ENCODE data around the gene SERTAD4. TPM values are rescaled to one million over a fixed set of nuclear protein-coding genes. Genes with fewer than 3 reads are reported as not detected.

The SERTAD4 gene
- total RNA-seq, 1 donor from 2014 or later: 2.1 TPM

- DNase-seq (ENCODE audit: low spot score): no peak
Observed at GRCh38 chr1:210233216-210233494, 559 bp downstream of the SERTAD4 start.

DNA sequence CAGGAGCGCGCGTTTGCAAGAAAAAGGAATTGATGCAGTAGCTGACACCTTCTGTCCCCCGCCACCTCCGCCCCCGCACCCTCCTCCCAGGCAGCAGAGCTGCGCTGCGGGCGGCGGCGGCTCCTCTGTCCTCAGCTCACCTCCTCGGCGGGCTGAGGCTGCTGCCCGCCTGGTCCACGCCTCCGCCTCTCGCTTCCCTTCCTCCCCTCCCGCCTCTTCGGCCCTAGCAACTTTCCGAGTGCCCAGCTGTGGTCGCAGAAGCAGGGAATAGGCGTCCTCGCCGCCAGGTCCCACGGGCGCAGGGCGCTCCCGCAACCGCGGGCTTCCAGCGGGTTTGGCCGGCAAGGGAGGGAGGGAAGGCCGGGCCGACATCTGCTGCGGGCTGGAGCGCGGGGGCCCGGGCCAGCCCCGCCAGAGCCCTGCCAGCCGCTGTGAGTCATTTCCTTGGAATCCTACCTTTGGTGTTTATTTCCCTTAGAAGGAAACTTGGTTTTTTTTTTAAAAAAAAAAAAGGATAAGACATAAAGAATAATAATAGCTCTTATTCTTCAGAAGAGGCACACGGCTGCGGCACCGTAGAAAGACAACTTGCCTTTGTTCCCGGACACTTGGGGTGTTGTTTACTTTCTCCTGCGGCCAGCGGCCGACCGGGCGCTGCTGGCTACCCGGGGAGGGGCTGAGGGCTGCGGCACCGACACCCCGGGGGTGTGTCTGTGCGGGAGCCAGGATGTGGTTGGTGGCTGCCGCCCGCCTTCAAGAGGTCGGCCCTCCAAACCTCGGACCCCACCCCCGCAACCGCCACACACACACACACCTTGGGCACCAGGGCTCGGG is 1.1 kb downstream of the SERTAD4 start:
- peak; percentile 48 for DNase-seq (ENCODE audit: low spot score)

DNA sequence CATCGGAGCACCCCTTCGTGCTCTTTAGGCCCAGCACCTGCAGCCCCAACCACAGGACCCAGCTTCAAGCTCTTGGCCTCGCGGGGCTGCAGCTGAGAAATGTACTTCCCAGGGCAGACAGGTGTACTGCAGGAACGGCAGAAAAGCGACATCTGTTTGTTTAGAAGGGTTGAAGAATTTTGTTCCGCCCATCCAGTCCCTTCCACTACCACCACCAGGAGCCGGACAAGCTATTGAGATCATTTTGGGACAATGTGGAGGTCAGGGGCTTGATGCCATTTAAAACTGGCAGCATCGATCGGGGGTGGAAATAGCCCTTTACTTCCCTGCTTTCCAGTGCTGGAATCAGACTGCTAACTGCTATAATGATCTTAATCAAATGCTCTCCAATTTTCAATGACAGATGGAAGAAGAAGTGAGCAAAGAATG is 1.7 kb downstream of the SERTAD4 start:
- DNase-seq (ENCODE audit: low spot score): no peak

GRCh38 chr1:210235363-210236053 is 2.9 kb downstream of the SERTAD4 start:
- no peak for DNase-seq (ENCODE audit: low spot score)

- no peak for DNase-seq (ENCODE audit: low spot score)
Observed at GRCh38 chr1:210236386-210236839, 3.8 kb downstream of the SERTAD4 start.

DNA sequence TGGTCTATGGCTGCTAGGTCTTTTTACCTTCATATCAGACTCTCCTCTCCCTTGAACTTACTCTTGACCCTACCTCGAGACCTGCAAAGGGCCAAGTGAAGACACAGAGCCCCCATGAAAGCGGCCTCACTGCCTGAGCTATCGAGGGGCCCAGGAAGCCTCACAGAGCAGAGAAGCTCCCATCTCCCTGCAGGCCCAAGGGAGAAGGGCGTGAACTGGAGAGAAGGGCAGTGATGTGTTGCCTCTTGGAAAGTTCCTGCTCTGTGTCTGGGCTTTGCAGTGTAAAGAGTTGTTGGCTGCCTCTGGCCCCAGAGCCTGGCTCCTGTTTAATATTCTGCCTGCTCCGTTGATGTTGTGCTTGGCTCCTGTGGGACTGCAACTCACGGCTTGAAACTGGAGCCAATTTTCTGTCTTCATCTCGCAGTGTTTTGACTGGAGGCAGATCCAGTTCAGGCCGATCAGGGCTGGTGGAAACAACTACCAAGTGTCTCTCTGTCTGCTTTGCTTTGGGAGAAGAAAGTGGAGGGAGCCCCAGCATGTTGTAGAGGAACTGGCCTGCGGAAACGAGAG is 4.3 kb downstream of the SERTAD4 start:
- peak; percentile 76 for DNase-seq (ENCODE audit: low spot score)

GRCh38 chr1:210237479-210237878 is 4.9 kb downstream of the SERTAD4 start:
- no peak for DNase-seq (ENCODE audit: low spot score)

- no peak for DNase-seq (ENCODE audit: low spot score)
Observed at GRCh38 chr1:210237981-210238380, 5.4 kb downstream of the SERTAD4 start.

DNA sequence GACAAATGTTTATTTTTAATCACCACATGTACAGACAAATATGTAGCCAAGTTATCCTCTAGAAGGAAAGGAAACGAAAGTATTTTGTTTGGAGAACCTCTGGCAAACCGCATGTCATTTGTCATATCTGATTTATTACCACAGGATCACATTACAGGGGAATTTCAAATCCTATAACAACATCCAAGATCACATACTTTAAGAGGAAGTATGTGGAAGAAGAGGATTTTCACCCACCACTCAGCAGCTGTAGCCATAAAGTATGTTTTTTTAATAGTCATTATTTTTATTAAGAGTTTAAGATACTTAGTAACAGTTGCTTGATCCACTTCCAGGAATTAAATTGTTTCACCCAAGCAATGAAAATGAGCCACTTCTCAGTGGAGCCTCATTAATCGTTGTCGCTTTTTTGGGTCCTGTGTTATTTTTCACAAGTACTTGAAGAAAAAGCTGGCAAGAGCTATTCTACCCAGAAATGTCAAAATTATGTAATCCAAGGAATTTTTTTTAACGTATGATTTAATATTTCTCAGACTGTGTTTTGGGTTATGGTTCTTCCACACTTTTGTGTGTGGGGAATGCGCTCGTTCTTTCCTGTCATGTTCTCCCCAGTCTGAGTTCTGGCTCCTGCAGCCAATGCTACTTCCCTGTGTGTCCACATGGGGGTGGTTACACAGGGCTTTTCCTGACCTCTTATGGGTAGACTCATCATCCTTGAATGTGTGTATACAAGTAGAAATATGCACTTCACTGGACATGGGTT is 6.9 kb downstream of the SERTAD4 start:
- no peak for DNase-seq (ENCODE audit: low spot score)

- DNase-seq (ENCODE audit: low spot score): no peak
Observed at GRCh38 chr1:210241121-210241520, 8.5 kb downstream of the SERTAD4 start.

DNA sequence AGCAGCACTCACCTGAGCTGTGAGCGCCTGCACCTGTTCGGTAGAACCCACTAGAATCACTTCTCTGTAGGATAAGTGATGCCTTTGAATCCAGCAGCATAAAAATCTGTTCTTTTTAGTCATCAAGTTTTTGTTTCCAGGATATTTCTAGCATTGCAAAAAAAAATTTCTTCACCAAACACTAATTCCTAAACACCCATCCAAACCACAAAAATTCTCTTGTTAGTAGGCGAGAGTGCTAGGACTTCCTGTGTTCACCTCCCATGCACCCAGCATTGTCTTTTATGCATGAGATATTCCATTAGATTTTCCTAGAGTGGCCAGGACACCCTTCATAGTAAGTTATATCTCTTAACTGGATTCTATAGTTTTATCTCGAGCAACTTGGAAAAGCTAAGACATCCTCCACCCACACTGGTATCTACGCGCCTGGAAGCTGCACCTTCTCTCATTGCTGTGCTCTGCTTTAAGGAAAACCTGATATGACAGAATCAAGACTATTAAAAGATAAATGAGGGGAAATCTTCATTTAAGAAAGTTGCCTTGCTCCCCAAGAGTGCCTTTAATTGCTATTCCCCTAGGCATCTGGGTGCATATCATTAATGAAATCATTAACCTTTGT is 12.3 kb downstream of the SERTAD4 start:
- DNase-seq (ENCODE audit: low spot score): no peak

DNA sequence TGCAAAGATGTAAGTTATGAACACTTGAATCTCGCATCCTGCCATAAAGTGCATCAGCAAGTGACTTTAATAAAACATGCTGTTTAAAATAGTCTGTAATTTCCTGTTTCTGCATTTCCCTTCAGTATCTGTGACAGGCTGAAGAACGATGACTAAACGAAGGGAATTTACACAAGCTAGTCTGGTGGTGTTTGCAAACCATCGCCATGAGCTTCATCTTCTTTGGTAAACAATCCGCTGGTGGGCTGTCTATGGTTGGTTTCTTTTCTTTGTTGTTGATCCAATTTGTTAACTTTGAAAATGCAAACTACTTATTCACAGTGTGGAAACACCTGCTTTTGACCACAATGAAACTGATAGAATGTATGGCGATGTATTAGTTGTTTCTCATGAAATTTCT is 13.9 kb downstream of the SERTAD4 start:
- no peak for DNase-seq (ENCODE audit: low spot score)

- no peak for DNase-seq (ENCODE audit: low spot score)
Observed at GRCh38 chr1:210248341-210248740, 15.7 kb downstream of the SERTAD4 start.

DNA sequence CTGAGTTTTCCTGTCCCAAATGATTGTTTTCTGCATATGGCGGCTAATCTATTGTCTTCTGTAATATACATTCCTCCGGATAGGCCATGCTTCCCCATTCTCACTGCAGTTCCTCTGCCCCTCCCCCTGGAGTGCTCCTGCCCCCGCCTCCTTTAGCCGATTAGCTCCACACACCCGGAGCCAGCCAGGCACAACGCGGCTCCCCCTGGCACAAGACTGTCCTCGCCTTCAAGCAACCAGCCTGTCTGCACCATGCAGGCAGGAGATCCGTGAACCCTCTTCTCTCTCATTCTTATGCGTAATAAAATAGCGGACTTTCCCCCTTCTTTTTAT is 18.0 kb downstream of the SERTAD4 start:
- DNase-seq (ENCODE audit: low spot score): no peak

GRCh38 chr1:210250998-210251679 is 18.5 kb downstream of the SERTAD4 start:
- DNase-seq (ENCODE audit: low spot score): no peak

DNA sequence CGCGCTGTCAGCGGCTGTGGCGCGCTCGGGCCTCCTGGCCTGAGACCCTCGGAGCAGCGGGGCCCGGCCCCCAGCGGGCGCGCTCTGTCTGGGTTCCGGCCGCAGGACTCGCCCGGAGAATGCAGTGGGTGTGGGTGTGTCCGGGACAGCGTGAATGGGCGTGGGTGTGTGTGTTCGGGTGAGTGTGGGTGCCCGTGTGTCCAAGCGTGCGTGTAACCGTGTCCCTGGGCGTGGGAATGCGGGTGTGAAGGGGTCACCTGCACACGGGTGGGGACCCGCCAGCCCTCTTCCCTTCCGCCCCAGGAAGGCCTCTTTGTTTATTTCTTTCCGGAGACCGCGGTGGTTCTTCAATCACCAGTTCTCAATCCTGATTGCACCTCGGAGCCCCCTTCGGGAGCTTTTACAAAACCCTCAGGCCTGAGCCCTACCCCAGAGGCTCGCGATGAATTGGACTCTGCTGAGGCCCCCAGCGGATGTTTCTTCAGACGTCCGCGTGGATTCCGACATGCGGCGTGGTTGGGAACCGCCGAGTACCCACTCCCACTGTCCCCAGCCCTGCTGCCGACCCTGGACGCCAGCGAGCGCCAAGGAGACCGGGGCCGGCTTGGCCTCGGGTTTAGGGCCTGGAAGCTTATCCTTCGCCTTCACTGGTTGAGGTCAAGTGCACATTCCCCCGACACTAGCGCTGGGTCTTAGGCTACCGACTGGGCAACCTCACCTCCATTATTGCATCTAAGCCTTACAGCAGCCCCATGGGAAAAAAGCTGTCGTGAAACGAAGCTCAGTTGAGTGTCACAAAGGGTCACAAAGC is 19.3 kb downstream of the SERTAD4 start:
- DNase-seq (ENCODE audit: low spot score): no peak

GRCh38 chr1:210252621-210253051 is 20.0 kb downstream of the SERTAD4 start:
- DNase-seq (ENCODE audit: low spot score): no peak

- DNase-seq (ENCODE audit: low spot score): no peak
Observed at GRCh38 chr1:210254298-210254697, 21.7 kb downstream of the SERTAD4 start.

- DNase-seq (ENCODE audit: low spot score): no peak
Observed at GRCh38 chr1:210257698-210258529, 25.3 kb downstream of the SERTAD4 start.

Measured in ureter (tissue), 1 donor.